ENCODE measurements around the gene SETBP1.

- TF ChIP-seq POLR2A (IDR thresholded peaks at IDR 0.05; ENCODE audit: borderline replicate concordance, extremely low read depth, insufficient read depth, insufficient read length) (no peak), POLR2AphosphoS5 (IDR thresholded peaks at IDR 0.05; ENCODE audit: low read depth, low read length) (no peak), ZNF274 (IDR thresholded peaks at IDR 0.05; ENCODE audit: low read depth, low read length) (no peak)
- TF ChIP-seq, protein P1, sequence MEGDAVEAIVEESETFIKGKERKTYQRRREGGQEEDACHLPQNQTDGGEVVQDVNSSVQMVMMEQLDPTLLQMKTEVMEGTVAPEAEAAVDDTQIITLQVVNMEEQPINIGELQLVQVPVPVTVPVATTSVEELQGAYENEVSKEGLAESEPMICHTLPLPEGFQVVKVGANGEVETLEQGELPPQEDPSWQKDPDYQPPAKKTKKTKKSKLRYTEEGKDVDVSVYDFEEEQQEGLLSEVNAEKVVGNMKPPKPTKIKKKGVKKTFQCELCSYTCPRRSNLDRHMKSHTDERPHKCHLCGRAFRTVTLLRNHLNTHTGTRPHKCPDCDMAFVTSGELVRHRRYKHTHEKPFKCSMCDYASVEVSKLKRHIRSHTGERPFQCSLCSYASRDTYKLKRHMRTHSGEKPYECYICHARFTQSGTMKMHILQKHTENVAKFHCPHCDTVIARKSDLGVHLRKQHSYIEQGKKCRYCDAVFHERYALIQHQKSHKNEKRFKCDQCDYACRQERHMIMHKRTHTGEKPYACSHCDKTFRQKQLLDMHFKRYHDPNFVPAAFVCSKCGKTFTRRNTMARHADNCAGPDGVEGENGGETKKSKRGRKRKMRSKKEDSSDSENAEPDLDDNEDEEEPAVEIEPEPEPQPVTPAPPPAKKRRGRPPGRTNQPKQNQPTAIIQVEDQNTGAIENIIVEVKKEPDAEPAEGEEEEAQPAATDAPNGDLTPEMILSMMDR (IDR thresholded peaks at IDR 0.05 in 2 of 3, conservative IDR thresholded peaks at IDR 0.05 in 1 of 3; ENCODE audit: borderline replicate concordance in 1 of 3, insufficient read depth in 1 of 3, low read depth in 2 of 3, low read length in 2 of 3): no peak
Measured at GRCh38 chr18:45026162-45026561, 345.5 kb downstream of the SETBP1 start.
